ENCODE measurements around the gene GFPT1.

Gene GFPT1

DNA sequence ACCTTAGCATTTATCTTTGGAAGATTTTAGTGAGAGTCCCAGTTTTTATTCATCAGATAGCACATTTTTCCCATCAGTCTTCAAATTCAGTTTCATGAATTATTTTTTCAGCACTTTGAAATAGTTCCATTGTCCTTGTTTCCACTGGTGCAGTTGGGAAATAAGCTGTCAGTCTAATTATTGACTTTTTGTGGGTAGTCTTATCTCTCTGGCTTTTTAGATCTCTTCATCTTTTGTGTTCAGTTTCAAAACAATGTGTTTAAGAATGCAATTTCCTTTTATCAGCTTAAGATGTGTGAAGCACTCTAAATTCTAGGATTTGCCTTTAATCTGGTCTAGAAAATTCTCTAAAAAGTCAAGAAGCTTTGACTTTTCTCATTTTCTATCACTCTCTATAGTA is 70.5 kb downstream of the GFPT1 start:
- DNase-seq (ENCODE audit: low spot score), result no peak

DNA sequence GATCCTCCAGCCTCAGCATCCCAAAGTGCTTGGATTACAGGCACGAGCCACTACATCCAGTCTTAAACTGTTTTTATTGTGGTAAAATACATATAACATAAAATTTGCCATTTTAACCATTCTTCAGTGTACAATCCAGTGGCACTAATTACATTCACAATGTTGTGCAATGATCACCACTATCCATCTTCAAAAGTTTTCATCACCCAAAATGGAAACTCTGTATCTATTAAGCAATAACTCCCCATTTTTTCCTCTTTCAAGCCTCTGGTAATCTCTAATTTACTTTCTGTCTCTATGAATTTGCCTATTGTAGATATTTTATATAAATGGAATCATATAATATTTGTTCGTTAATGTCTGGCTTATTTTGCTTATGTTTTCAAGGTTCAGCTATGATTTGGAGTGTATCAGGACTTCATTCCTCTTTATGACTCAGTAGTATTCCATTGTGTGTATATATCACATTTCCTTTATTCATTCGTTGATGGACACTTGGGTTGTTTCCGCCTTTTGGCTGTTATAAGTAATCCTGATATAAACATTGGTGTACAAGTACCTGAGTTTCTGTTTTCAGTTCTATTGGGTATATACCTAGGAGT is 71.8 kb downstream of the GFPT1 start:
- no peak for DNase-seq (ENCODE audit: low spot score)

DNA sequence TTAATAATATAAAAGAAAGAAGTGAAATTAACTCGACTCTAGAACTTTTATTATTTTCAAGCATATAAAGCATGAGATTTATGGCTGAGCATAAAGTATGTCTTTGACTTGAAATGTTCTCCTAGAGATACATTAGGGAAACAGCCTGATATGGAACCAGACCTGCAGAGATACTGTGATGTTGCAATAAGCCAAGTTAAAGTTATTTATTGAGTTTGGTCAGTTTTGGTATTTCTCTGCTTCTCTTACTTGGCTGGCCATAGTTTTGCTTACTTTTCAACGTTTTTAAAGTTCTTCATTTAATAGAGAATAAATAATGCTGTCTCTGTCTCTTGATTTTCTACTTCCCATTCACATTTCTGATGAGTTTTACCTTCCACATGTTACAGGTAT is 76.0 kb downstream of the GFPT1 start:
- DNase-seq (ENCODE audit: low spot score), result no peak

DNA sequence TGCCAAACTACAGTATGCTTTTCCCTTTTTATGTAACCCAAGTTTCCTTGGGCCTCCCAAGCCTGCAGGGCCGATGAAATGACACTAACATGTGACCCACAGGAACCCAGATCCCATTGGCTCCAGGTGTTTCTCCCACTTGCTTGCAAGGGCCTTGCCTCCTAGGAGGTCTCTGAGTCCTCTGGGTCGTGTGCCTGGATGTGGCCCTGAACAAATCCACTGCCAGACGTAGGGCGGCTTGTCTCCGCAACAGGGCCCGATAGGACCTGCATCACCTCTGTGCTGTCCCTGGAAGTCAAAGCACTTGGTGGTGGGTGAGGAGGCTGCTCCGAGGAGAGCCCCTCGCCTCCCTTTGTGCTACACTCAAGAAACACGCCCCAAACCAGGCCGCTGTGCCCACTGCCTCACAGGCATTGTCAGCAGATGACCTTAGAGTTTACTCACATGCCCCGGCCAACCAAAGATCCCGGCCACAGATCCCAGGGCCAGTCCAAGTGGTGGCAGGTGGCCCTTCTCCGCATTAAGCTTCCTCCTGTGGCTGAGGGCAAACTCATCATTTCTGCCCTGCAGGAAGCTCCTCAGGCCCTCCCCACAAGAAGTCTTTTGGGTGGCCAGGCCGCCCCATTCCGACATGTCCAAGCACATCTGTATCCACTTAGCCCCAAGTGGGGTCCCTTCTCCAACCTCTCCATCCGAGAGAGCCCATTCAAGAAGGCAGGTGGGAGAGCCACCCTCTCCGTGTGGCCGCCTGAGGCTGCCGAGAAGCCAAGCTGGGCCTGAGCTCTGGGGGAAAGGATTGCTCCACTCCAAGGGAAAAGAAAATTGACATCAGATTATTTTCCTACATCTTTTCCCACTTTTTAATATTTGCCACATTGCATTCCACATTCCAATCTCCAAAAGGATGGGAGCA is 76.7 kb downstream of the GFPT1 start:
- DNase-seq (ENCODE audit: low spot score), result no peak

DNA sequence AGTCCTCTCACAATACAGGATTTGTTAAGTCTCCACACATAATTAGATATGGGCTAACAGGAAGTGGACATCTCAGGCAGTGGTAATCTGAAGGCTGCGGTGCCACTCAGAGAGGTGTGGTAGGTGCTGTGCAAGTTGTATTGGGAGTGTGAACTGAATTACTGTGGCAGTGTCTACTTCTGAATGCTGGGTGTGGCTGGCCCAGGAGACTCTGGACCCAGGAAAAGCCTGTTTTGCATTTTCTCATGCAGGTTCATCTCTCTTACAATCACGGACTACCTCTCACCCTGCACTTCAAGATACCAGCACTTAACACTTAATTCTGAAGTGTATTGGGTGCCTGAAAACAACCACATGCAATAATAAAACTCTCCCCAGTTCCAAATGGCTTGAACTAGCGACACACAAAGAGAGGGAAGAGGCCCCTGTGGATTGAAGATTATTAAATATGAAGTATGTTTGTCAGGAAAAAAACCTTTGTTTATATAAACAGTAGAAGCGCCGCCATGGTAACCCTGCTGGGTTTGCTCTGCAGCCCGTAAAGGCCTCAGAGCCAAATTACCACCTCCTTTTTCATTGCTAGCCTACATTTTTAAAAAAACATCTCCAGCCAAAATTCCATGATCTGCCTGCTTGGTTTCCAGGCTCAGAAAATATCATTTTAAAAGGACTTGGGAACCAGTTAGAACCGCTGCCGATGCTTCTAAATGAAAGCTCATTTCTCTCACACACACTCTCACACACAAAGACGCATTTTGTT is 77.5 kb downstream of the GFPT1 start:
- DNase-seq (ENCODE audit: low spot score), result no peak

DNA sequence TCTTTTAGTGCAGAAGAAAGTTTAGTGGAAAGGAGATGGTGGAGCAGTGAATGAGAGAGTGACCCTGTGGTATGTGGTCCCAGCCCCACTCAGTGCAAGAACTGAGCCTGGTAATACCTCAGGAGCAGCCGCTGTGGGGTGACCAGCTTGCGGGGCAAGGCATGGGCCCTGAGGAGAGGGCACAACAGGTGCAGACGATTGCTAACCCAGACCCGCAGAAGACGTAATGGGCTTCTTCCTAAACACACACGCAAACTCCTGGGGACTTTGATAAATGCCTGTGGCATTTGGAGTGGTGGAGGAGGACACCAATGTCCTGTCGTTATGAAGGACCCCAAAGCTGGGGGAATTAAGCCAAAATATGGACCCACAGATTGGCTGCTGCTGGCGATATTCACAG is 78.7 kb downstream of the GFPT1 start:
- no peak for DNase-seq (ENCODE audit: low spot score)

DNA sequence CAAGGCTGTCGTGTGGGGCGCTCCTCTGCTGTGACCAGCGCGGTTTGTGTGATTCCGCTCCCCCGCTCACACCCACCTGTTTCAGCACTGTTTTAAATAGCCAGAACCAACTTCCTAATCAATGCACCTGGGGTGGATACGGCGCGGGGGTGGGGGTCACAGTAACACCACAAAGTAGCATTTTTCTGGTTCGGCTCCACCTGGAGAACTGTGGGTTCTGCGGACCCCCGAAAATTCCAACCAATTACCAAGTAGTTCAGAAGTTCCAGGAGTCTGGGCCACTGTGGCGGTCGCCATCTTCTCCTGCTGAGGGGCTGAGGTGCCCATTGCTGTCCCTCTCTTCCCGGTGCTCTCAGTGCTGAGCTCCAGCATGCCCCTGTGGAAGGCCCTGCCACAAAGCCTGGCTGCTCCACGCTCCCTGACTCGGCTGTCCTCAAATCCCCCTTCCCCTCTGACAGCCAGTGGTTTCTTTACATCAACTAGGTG is 79.4 kb downstream of the GFPT1 start:
- DNase-seq (ENCODE audit: low spot score), result no peak

DNA sequence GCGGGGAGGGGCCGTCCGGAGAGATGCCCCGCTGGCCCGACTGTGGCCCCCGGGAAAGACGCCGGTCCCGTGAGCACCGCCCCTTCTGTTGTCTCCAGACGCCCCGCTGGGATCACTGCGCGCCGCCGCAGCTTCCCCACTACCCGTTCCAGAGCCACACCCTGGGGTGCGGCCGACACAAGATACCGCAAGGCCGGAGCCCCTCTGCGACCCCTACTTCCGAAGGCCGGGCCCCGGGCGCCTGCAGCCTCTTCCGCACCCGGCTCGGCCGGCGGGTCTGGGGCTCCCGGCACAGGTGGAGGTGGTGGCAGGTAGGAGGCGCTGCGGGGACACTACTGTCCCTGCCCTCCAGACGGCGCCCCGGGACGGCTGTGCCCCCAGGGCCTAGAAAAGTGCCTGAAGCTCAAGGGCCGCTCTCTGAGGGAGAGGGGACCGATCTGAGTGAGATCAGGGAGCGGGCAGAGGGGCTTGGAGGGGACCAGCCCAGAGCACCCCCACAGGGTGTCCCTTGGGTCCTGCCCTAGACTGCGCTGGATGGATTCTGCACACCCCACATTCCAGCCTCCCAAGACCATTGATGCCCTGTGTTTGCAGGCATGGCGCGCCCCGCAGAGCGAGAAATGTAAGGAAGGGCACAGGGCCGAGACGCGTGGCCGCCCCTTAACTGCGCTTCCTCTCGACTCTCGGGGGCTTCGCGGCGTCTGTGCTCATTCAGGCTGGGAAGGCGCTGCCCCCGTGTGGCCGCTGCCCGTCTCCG is 80.0 kb downstream of the GFPT1 start:
- no peak for DNase-seq (ENCODE audit: low spot score)

DNA sequence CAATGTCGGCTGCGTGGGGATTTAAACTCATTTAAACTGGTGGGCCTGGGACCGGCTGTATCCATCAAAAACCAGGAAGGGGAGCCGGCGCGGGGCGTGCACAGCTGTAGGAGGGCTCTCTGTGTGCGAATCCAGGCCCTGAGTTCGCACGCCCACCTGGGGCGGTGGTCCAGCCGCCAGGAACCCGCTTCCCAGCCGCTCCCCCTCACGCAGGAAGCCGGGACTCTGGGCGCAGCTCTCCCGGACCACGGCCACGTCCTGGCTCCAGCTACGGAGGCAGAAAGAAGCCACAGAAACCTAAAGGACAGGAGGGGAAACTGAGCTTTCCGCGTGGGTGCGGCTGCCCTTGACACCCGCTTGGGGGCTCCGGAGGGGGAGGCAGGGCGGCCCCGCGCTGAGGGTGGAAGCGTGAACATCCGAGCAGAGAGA is 80.6 kb downstream of the GFPT1 start:
- DNase-seq (ENCODE audit: low spot score), result no peak

DNA sequence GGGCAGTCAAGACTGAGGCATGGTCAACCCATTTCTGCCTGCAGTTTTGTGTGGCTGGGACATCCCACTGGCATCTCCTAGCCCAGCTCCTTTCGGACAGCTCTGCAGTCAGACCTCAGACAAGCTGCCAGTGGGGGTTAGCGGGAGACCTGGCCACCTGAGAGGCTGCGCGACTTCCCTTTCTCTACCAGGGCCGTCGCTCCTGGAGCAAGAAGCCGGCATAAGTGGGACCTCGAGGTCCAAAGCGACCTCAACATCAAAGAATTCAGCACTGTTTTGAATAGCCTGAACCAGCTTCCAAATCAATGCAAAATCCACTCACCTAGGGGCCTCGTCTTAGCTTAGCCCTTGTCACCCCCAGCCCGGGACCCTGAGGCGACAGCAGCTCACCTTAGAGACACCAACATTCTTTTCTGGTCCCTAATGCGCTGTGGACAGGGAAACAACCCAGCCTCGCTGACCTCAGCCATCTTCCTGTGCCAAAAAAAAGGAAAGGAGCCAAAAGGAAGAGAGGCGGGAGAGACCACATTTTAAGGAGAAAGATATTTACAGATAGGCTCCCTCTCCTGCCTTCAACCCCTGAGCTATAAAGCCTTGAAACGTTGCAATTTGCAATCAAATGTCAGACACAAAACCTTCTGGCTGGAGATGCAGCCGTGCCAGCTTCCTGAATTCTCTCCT is 81.2 kb downstream of the GFPT1 start:
- no peak for DNase-seq (ENCODE audit: low spot score)

DNA sequence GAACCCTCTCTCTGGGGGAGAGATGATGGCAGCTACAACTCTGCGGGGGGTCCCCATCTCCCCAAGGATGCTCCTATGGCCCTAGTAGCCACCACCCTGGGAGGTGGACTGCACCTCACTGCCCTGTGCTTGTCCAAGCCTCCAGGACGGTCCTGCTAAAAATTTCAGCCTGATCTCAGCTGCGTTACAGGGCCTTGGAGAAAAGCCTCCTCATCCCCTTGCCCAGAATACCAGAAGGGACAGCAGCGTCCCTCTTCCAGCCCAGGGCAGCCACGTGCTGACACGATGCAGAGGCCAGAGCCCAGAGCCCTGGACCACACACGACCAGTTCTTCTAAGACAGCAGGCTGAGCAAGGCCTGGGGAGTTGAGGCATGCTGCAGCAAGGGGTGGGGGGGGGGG is 81.9 kb downstream of the GFPT1 start:
- DNase-seq (ENCODE audit: low spot score), result no peak

DNA sequence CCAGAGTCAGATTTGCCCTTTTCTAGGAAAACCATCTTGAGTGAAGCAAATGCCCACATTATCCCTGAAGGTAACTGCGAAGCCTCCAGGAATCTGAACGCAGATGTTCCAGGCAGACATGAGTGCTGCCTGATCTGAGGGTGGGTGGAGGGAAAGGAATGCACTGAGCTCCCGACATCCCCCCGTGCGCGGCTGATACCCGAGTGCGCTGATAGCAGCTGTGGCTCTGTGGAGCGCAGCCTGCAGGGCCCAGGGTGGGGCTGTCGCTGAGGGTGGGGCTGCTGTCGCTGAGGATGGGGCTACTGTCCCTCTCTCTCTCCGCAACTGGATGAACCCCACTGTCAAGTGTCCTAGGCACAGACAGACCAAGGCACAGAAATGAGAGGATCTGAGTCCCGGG is 82.4 kb downstream of the GFPT1 start:
- no peak for DNase-seq (ENCODE audit: low spot score)

DNA sequence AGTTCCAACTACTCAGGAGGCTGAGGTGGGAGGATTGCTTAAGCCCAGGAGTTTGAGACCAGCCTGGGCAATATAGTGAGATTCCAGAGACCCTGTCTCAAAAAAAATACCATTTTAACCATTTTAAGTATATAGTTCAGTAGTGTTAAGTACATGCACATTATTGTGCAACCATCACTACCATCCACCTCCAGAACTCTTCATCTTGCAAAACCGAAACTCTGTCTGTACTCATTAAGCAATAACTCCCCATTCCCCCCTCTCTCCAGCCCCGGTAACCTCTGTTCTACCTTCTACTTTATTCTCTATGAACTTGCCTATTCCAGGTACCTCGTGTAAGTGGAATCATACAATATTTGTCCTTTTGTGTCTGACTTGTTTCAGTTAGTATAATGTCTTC is 86.4 kb downstream of the GFPT1 start:
- no peak for DNase-seq (ENCODE audit: low spot score)

DNA sequence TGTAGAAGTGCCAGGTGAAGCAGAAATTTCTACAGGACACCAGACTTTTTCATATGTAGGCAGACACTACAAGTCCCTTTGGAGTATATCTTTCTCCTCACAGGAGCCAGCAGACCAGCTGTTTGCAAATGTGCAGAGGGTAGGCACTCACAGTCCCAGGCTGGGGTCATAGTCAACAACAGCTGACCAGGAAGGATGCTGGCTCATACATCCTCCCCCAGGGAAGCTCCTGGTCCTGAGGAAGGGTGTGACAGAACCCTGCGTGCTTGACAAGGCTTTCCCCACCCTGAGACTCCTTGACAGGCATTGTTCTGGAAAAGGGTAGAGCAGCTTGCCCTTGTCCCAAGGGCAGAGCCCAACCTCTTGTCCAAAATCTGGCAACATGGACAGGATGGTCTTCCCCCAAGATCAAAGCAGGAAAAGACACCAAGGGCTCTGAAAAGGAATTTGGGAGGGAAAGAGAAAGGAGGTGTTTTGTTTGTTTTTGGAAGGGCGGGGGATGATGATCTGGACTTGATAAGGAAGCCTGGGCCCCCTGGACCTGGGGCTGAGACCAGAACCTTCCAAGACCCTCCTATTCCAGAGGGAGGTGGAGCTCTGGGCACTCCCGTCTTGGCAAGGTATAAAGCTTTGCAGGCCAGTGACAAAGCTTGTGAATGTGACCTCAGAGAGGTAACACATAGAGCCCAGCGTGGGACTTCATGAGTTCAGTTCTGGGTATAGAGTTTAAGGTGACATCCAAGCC is 87.1 kb downstream of the GFPT1 start:
- no peak for DNase-seq (ENCODE audit: low spot score)

DNA sequence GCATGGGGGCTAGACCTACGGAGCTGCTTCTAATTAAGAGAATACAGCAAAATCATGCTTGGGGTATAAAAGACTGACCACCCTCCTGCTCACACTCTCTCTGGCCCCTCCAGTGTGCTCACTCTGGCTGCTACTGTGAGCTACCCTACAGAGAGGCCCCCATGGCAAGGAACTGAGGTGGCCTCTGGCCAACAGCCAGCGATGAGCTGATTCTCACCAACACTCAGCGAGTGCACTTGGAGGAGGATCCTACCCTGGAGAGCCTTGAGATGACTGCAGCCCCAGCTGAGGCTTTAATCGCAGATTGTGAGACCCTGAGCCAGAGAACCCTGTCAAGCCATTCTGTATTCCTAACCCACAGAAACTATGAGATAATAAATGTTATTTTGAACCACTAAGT is 88.2 kb downstream of the GFPT1 start:
- DNase-seq (ENCODE audit: low spot score), result no peak

DNA sequence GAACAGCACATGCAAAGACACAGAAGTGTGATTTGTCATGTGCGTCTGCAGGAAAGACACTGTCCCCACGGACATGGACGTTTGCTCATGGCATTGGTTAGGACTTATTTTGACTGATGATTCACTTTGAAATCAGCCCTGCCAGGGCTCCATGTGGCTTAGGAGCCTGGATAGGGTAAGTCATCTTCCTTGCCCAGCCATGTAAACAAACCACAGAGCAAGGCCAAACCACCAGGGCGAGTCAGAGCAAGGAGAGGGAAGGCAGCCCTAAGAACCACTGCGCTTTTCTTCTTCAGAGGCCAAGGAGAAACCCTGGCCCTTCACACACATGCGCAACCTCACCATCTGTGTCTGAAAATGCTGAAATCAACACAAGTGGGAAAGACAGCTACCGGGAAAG is 88.8 kb downstream of the GFPT1 start:
- DNase-seq (ENCODE audit: low spot score), result no peak

DNA sequence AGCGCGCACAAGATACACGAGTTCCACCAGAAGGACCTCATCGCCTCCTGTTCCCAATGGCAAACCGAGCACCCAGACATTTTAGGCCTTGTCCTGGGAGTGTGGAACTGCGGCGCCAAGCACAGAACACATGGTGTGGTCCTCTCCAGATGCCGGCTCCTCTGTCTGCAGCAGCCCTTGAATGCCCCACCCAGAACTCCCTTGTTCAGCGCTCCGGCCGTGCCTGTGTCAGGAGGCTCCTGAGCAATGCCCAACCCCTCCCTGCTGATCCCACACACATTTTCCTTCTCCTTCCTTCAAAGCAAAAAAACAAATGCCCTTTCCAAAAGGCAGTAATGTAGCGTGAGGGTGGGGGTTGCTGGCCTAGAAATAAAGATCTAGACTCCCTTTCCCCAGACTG is 89.8 kb downstream of the GFPT1 start:
- DNase-seq (ENCODE audit: low spot score), result no peak

DNA sequence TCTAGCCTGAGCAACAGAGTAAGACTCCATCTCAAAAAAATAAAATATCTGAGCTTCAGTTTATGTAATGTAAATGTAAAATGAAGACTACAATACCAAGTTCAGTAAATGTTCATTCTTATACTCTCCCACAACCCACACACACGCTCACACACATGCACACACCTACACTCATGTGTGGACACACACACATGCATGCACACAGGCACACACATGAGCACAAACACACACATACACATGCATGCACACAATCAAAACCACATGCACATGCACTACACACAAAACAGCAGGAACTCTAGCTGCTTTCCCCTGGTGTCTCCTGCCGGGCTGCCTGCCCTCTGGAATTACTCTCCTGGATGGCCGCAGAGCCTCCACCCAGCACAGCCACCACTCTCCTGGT is 90.6 kb downstream of the GFPT1 start:
- DNase-seq (ENCODE audit: low spot score), result no peak

DNA sequence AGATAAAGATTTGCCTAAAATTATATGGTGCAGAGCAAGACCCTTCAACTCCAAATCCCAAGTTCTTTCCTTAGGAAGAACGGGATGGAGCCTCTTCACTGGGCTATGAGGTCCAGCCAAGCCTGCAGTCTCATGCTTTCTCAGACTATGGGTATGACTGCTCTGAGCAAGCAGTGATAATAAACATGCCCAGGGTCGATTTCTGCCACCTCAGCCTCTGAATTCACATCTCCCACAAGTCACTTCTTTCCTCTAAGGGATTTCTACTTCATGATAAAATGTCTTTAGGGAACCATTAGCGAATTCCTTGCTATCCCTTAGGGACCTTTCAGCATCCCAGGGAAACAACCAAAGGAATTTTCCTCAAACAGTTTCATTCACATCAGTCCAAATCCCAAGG is 94.8 kb downstream of the GFPT1 start:
- no peak for DNase-seq (ENCODE audit: low spot score)

DNA sequence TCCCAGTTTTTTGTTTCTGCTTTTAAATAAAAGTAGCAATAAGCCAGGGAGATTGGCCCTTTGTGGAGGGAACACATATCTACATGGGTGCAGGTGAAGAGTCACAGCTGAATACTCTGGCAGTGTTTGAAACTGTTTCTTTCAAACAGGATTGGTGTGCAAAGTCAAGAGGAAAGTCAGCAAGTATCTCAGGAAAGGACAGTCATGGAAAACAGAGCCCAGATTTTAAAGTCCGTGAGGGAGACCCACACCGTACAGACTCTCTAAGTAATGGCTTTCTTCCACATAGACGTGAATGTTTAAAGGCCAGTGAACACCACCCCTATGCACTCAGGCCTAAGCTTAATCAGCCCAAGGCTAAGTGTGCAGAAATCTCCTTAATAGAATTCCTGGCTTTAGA is 95.3 kb downstream of the GFPT1 start:
- DNase-seq (ENCODE audit: low spot score), result no peak

All from hematopoietic multipotent progenitor cell treated with erythropoietin and hydrocortisone succinate and interleukin-3 and kit ligand, for 17 days (in vitro differentiated cells).